K562 (cell line): Measurements from ENCODE around the gene KPNB1. TPM values are rescaled to one million over a fixed set of nuclear protein-coding genes. Genes with fewer than 3 reads are reported as not detected.

Experiments
- ATAC-seq: fragments of 200-7000 bp; cut with Tn5 transposase; 3 replicates; pipeline ENCODE4 v1.9.1; 2020; ENCODE audit warnings: moderate library complexity
- BruUV-seq: library from RNA; stranded (reverse); fragments of 400-500 nt; replicated peaks from 2 replicates; lab custom pipeline; 2021; lab: Mats Ljungman, UMichigan
- CTCF ChIA-PET: fragments of 300-600 bp; formaldehyde crosslinking; extraction: SDS; loops from one replicate; lab custom pipeline; 2021; ENCODE audit warnings: low intra/inter-chr PET ratio; lab: Yijun Ruan, JAX
- POLR2A ChIA-PET: fragments of 300-600, 350-650 bp; sonication (Branson Sonifier 250); formaldehyde crosslinking; extraction: SDS; loops from one replicate; lab custom pipeline; 2021; ENCODE audit warnings: antibody characterized with exemption, inconsistent platforms; lab: Yijun Ruan, JAX
- DNase-seq, 4 experiments: peaks; one replicate each; pipeline versions ENCODE4 v3.0.0 to v3.0.0-alpha.2; 2011 to 2018; ENCODE audit warnings: low spot score in 3 of 4, mixed read lengths in 3 of 4; ENCODE audit errors: extremely low read depth in 1 of 4
- FAIRE-seq: peaks from 2 replicates; lab custom pipeline; 2011; peaks lifted over from hg19 to GRCh38; lab: Jason Lieb, UNC
- H2AFZ ChIP-seq: 2 replicates; pipeline ENCODE4 v1.6.0; 2011; ENCODE audit warnings: low read depth, low read length, control low read depth, inconsistent platforms
- H3K27ac ChIP-seq: fragments of 200-600 bp; 3 replicates; pipeline ENCODE4 v1.8.0; 2011; ENCODE audit warnings: low read depth, mild to moderate bottlenecking, control low read depth, inconsistent platforms, low read length, moderate library complexity, mixed read lengths; ENCODE audit errors: extremely low read depth
- H3K27me3 ChIP-seq, 2 experiments: fragments of 300-600 bp in 1 of 2; 2 replicates in 1 of 2; 3 replicates in 1 of 2; pipeline versions ENCODE4 v1.6.0 to v1.8.0; 2011; ENCODE audit warnings: inconsistent platforms in 2 of 2, low read length in 2 of 2, mild to moderate bottlenecking in 1 of 2, mixed read lengths in 1 of 2, moderate library complexity in 1 of 2; ENCODE audit not compliant: control insufficient read depth in 2 of 2, insufficient read depth in 2 of 2
- H3K36me3 ChIP-seq: fragments of 300-600 bp; 3 replicates; pipeline ENCODE4 v1.8.0; 2011; ENCODE audit warnings: mild to moderate bottlenecking, low read length, inconsistent platforms; ENCODE audit not compliant: control insufficient read depth, insufficient read depth
- H3K4me1 ChIP-seq, 2 experiments: fragments of 200-600 bp in 1 of 2; replicated peaks in 1 of 2; 2 replicates in 1 of 2; 3 replicates in 1 of 2; pipeline versions ENCODE4 v1.5.1 to v1.8.0; 2011; ENCODE audit warnings: inconsistent platforms in 2 of 2, low read length in 2 of 2, mild to moderate bottlenecking in 1 of 2, mixed read lengths in 1 of 2, moderate library complexity in 1 of 2; ENCODE audit not compliant: control insufficient read depth in 2 of 2, insufficient read depth in 2 of 2
- H3K4me2 ChIP-seq: 2 replicates; pipeline ENCODE4 v1.6.1; 2011; ENCODE audit warnings: low read length, control low read depth, inconsistent platforms, mixed read lengths; ENCODE audit not compliant: insufficient read depth
- H3K4me3 ChIP-seq: fragments of 200-600 bp; sonication (generic), shearing (Covaris generic); 2 replicates; pipeline ENCODE4 v1.5.1; 2016; ENCODE audit warnings: control low read depth, inconsistent platforms
- H3K79me2 ChIP-seq: fragments of 200-600 bp; 3 replicates; pipeline ENCODE4 v1.8.0; 2011; ENCODE audit warnings: low read length, inconsistent platforms; ENCODE audit not compliant: control insufficient read depth, insufficient read depth
- H3K9ac ChIP-seq, 2 experiments: 2 replicates each; pipeline versions ENCODE4 v1.6.0 to v1.6.1; 2011; ENCODE audit warnings: low read depth in 2 of 2, low read length in 2 of 2, control low read depth in 1 of 2, inconsistent platforms in 1 of 2, mild to moderate bottlenecking in 1 of 2, mixed read lengths in 1 of 2; ENCODE audit not compliant: insufficient read depth in 1 of 2
- H3K9me1 ChIP-seq: one replicate; pipeline ENCODE4 v1.6.0; 2011; ENCODE audit warnings: inconsistent platforms, mild to moderate bottlenecking, low read length, moderate library complexity; ENCODE audit not compliant: control insufficient read depth, insufficient read depth
- H3K9me3 ChIP-seq: replicated peaks from 2 replicates; pipeline ENCODE4 v1.5.1; 2011; ENCODE audit warnings: low read depth, low read length, inconsistent platforms; ENCODE audit not compliant: control insufficient read depth, insufficient read depth
- H4K20me1 ChIP-seq: replicated peaks from 2 replicates; pipeline ENCODE4 v1.6.1; 2011; ENCODE audit warnings: low read length, inconsistent platforms, mixed read lengths; ENCODE audit not compliant: control insufficient read depth, insufficient read depth
- MLX ChIP-seq, 2 experiments: fragments of 450-650 bp in 1 of 2; sonication (generic) in 1 of 2; formaldehyde crosslinking; conservative IDR thresholded peaks; 2 replicates each; pipeline versions ENCODE4 v1.4.0 to v1.8.1; 2020 to 2022; ENCODE audit warnings: mild to moderate bottlenecking in 1 of 2, missing genetic modification reagents in 1 of 2
- PBX2 ChIP-seq, 2 experiments: IDR thresholded peaks in 1 of 2; conservative IDR thresholded peaks in 1 of 2; 2 replicates each; pipeline ENCODE4 v1.6.1; 2016; ENCODE audit warnings: low read depth in 2 of 2, mild to moderate bottlenecking in 1 of 2, missing compliant biosample characterization in 1 of 2, missing genetic modification characterization in 1 of 2, moderate library complexity in 1 of 2
- PTTG1 ChIP-seq: fragments of 450-650 bp; IDR thresholded peaks from 2 replicates; pipeline ENCODE4 v1.6.1; 2016; ENCODE audit warnings: low read depth, mild to moderate bottlenecking, missing genetic modification characterization, missing compliant biosample characterization
- SNAPC5 ChIP-seq: fragments of 250-450 bp; sonication (Bioruptor Pico); IDR thresholded peaks from 2 replicates; pipeline ENCODE4 v1.8.0; 2021; ENCODE audit warnings: moderate library complexity, mild to moderate bottlenecking, inconsistent platforms
- WGBS: fragments of 100-300 bp; shearing (Covaris generic); methylation state at CpG from one replicate; pipeline ENCODE4 v1.1.6; 2016; ENCODE audit warnings: low coverage, mixed read lengths; ENCODE audit not compliant: insufficient coverage; ENCODE audit errors: missing lambda C conversion rate; 5-methylcytosine and 5-hydroxymethylcytosine counted together
- in situ Hi-C: fragments of 300-500 bp; cut with MboI; formaldehyde crosslinking; loops from 4 replicates; pipeline ENCODE4 v1.15.0; 2018; ENCODE audit warnings: inconsistent platforms, mixed read lengths
- intact Hi-C: fragments of 100-400 bp; cut with micrococcal nuclease; formaldehyde crosslinking; loops from 2 replicates; pipeline ENCODE4 v1.14.2; 2022
- polyA plus RNA-seq, 8 experiments: library from polyadenylated mRNA; depleted of rRNA in 4 of 8; stranded (reverse) in 5 of 8; unstranded in 3 of 8; fragments of >200 nt; fragmentation: Nextera tagmentation in 2 of 8; fragmentation: Illumina TruSeq in 1 of 8; extraction: Ambion mirVana in 2 of 8; extraction: Trizol in 1 of 8; gene quantifications; 2 replicates each; pipeline versions ENCODE4 v1.2.1 to v1.2.3, GENCODE V29; 2011 to 2014; ENCODE audit warnings: inconsistent platforms in 1 of 8, missing spikeins in 1 of 8
- total RNA-seq, 7 experiments: library from RNA; depleted of rRNA in 6 of 7; stranded (reverse); fragments of >200 nt in 6 of 7; fragmentation: Illumina TruSeq in 2 of 7; extraction: Trizol in 2 of 7; gene quantifications; 2 replicates each; pipeline versions ENCODE4 v1.2.1 to v1.2.3, GENCODE V29; 2011 to 2021; ENCODE audit warnings: low replicate concordance in 1 of 7

The KPNB1 gene
- total and polyA plus RNA-seq, 9 of the 15 experiments (the other 6 are each of a cell fraction or from before 2014, with no cell fraction given), result 154 to 622 (median 354) TPM

GRCh38 chr17:47678196-47678595 is 28.5 kb downstream of the KPNB1 start:
- intact Hi-C loops (no loop called here), in situ Hi-C loops (no loop called here)
- H3K4me2 ChIP-seq, result no peak overlapping the region
- no peaks in the 10 kb centered on the region for H3K9me1 ChIP-seq
- H3K9ac ChIP-seq, result no peak overlapping the region
- FAIRE-seq (no peak), ATAC-seq (no peak), DNase-seq (no peak)
- no peak for TF ChIP-seq MLX (CRISPR knock-in tag; conservative IDR thresholded peaks at IDR 0.05)
- no peak for TF ChIP-seq PBX2 (CRISPR knock-in tag; IDR thresholded peaks at IDR 0.05; ENCODE audit: low read depth)
- no peak for TF ChIP-seq PBX2 (tag; conservative IDR thresholded peaks at IDR 0.05; ENCODE audit: low read depth)
- no peak for TF ChIP-seq SNAPC5 (CRISPR knock-in tag)
- no peak for TF ChIP-seq PTTG1 (tag)
- no peaks in the 10 kb centered on the region for H3K9me3 ChIP-seq
- POLR2A ChIA-PET, result interaction anchor here (1.0 to 4.6 kb wide), 8 partner anchors 10 to 19 kb away, joined by 3 to 30 read pairs (median 6); no protein-coding TSS in a partner anchor
- 0 out of 3 replicates have a peak, but pooled peaks cover 4% of the 10 kb centered on the region for H3K79me2 ChIP-seq
- WGBS, result 90% methylated on average over 5 of the region's 7 CpGs
- H3K27me3 ChIP-seq, result no peaks in the 10 kb centered on the region
- no peak overlapping the region for H2AFZ ChIP-seq
- peaks cover 95% of the 10 kb centered on the region for H3K36me3 ChIP-seq
- CTCF ChIA-PET, result no interaction called here
- no peak overlapping the region for H3K27ac ChIP-seq
- H3K4me1 ChIP-seq, result no peaks in the 10 kb centered on the region
- H3K4me3 ChIP-seq, result no peak overlapping the region
- no TSS peak for BruUV-seq
- H4K20me1 ChIP-seq, result no peaks in the 10 kb centered on the region; the same call in 1 of the 2 replicates
